ENCODE data around the gene MYBPC1.

MYBPC1 gene

GRCh38 chr12:101696251-101697196 is 101.8 kb downstream of the MYBPC1 start:
- DNase-seq (ENCODE audit: extremely low spot score), result no peak
- POLR2A ChIA-PET, result interaction anchor here (0.8 kb wide), 2 partner anchors 10 to 18 kb away, joined by 3 to 4 read pairs; no protein-coding TSS in a partner anchor
- TF ChIP-seq L3MBTL2 (conservative IDR thresholded peaks at IDR 0.05) (no peak), SP1 (IDR thresholded peaks at IDR 0.05) (no peak), NFRKB (IDR thresholded peaks at IDR 0.05) (no peak), FOXA1 (IDR thresholded peaks at IDR 0.05) (no peak), HDGF (IDR thresholded peaks at IDR 0.05; ENCODE audit: borderline replicate concordance) (no peak), ELF4 (IDR thresholded peaks at IDR 0.05) (no peak), PKNOX1 (IDR thresholded peaks at IDR 0.05) (no peak), FOXK2 (IDR thresholded peaks at IDR 0.05) (no peak), ZNF384 (IDR thresholded peaks at IDR 0.05) (no peak), LEF1 (IDR thresholded peaks at IDR 0.05; ENCODE audit: borderline replicate concordance) (no peak), FOXM1 (IDR thresholded peaks at IDR 0.05; ENCODE audit: borderline replicate concordance) (no peak), SUZ12 (IDR thresholded peaks at IDR 0.05) (no peak)
- CTCF ChIA-PET, result no interaction called here

GRCh38 chr12:101697197-101697929 is 102.6 kb downstream of the MYBPC1 start, which contains the start of gene CHPT1:
Gene CHPT1 (plus strand): TSS chr12:101697640. CDS start chr12:101697862, 222 bp downstream.
- TF ChIP-seq SUZ12 (IDR thresholded peaks at IDR 0.05) (no peak), LEF1 (IDR thresholded peaks at IDR 0.05; ENCODE audit: borderline replicate concordance) (no peak), FOXM1 (IDR thresholded peaks at IDR 0.05; ENCODE audit: borderline replicate concordance) (0 out of 2 replicates have a peak, but pooled peaks have one; percentile 39)
- POLR2A ChIA-PET, result interaction anchor here (0.8 kb wide), 2 partner anchors 9 to 17 kb away, joined by 3 to 4 read pairs; no protein-coding TSS in a partner anchor
- DNase-seq (ENCODE audit: extremely low spot score), result peak; percentile 65
- CTCF ChIA-PET, result no interaction called here

- peak; percentile 18 for DNase-seq (ENCODE audit: extremely low spot score)
- CTCF ChIA-PET, result interaction anchor here (0.9 kb wide), 1 partner anchor 31 kb away, joined by 3 read pairs; no protein-coding TSS in a partner anchor
- POLR2A ChIA-PET, result interaction anchor here (0.8 to 1.7 kb wide), 2 partner anchors 9 to 16 kb away, joined by 3 to 5 read pairs; no protein-coding TSS in a partner anchor
- TF ChIP-seq FOXK2 (IDR thresholded peaks at IDR 0.05) (no peak), SP1 (IDR thresholded peaks at IDR 0.05) (no peak), ARNT (IDR thresholded peaks at IDR 0.05) (no peak)
Observed at GRCh38 chr12:101697930-101698799, 103.4 kb downstream of the MYBPC1 start.

- no peak for DNase-seq (ENCODE audit: extremely low spot score)
- ChIA-PET CTCF (interaction anchor here (0.9 kb wide), 1 partner anchor 32 kb away, joined by 3 read pairs; no protein-coding TSS in a partner anchor), POLR2A (interaction anchor here (1.7 kb wide), 1 partner anchor 9 kb away, joined by 5 read pairs; no protein-coding TSS in a partner anchor)
Observed at GRCh38 chr12:101698800-101699347, 104.1 kb downstream of the MYBPC1 start.

GRCh38 chr12:101700299-101700820 is 105.6 kb downstream of the MYBPC1 start:
- ChIA-PET POLR2A (no interaction called here), CTCF (no interaction called here)
- DNase-seq (ENCODE audit: extremely low spot score), result no peak
- TF ChIP-seq L3MBTL2 (conservative IDR thresholded peaks at IDR 0.05), result no peak
- TF ChIP-seq SP1 (IDR thresholded peaks at IDR 0.05), result no peak
- TF ChIP-seq FOXM1 (IDR thresholded peaks at IDR 0.05; ENCODE audit: borderline replicate concordance), result no peak
- no peak for TF ChIP-seq ARNT (IDR thresholded peaks at IDR 0.05)
- TF ChIP-seq TARDBP (IDR thresholded peaks at IDR 0.05), result no peak
- TF ChIP-seq ELF4 (IDR thresholded peaks at IDR 0.05), result no peak
- no peak for TF ChIP-seq NFRKB (IDR thresholded peaks at IDR 0.05)
- TF ChIP-seq CTBP1 (IDR thresholded peaks at IDR 0.05; ENCODE audit: borderline replicate concordance), result no peak

More at GRCh38 chr12:101698800-101699347, 104.1 kb downstream of the MYBPC1 start:
- TF ChIP-seq FOXA1 (IDR thresholded peaks at IDR 0.05) (no peak), FOXK2 (IDR thresholded peaks at IDR 0.05) (no peak), ELF4 (IDR thresholded peaks at IDR 0.05) (no peak), ARNT (IDR thresholded peaks at IDR 0.05) (no peak), ZNF384 (IDR thresholded peaks at IDR 0.05) (no peak)

- TF ChIP-seq L3MBTL2 (conservative IDR thresholded peaks at IDR 0.05) (no peak), ARNT (IDR thresholded peaks at IDR 0.05) (no peak), SP1 (IDR thresholded peaks at IDR 0.05) (no peak), LEF1 (IDR thresholded peaks at IDR 0.05; ENCODE audit: borderline replicate concordance) (no peak), HDGF (IDR thresholded peaks at IDR 0.05; ENCODE audit: borderline replicate concordance) (no peak), TARDBP (IDR thresholded peaks at IDR 0.05) (no peak), ELF4 (IDR thresholded peaks at IDR 0.05) (no peak), BHLHE40 (IDR thresholded peaks at IDR 0.05; ENCODE audit: borderline replicate concordance) (no peak), NFRKB (IDR thresholded peaks at IDR 0.05) (no peak), ZNF384 (IDR thresholded peaks at IDR 0.05) (no peak), FOXA1 (IDR thresholded peaks at IDR 0.05) (no peak), FOXM1 (IDR thresholded peaks at IDR 0.05; ENCODE audit: borderline replicate concordance) (no peak), SUZ12 (IDR thresholded peaks at IDR 0.05) (no peak), FOXK2 (IDR thresholded peaks at IDR 0.05) (no peak), CTBP1 (IDR thresholded peaks at IDR 0.05; ENCODE audit: borderline replicate concordance) (no peak)
- ChIA-PET POLR2A (no interaction called here), CTCF (no interaction called here)
- DNase-seq (ENCODE audit: extremely low spot score), result no peak
Observed at GRCh38 chr12:101703487-101703886, 108.7 kb downstream of the MYBPC1 start.

All from HEK293T (cell line).